ENCODE results near the gene SPNS3. TPM values are rescaled to one million over a fixed set of nuclear protein-coding genes. Genes with fewer than 3 reads are reported as not detected.
A peak's percentile ranks its signal among the peaks of the same experiment; 100 is the strongest.

The SPNS3 gene
- polyA plus RNA-seq, 1 donor (not counting 4 experiments of a cell fraction or from before 2014, with no cell fraction given): not detected

- Histone ChIP-seq H3K4me1 (ENCODE audit: control insufficient read depth, extremely low read depth, insufficient read depth, low read length) (peaks cover 13% of the 10 kb centered on the region), H2AFZ (ENCODE audit: control insufficient read depth, low read length) (peak overlapping the region; percentile 89), H3K4me2 (ENCODE audit: control insufficient read depth, extremely low read depth, insufficient read depth, low read depth, low read length) (no peak overlapping the region), H3K27ac (ENCODE audit: control insufficient read depth, insufficient read depth, low read length) (no peak overlapping the region), H3K9me1 (ENCODE audit: control insufficient read depth, extremely low read depth, insufficient read depth, low read length) (no peaks in the 10 kb centered on the region), H3K27me3 (ENCODE audit: control insufficient read depth, extremely low read depth, insufficient read depth, low read length) (no peaks in the 10 kb centered on the region), H3K36me3 (ENCODE audit: control insufficient read depth in 2 of 2, extremely low read depth in 1 of 2, insufficient read depth in 2 of 2, low read length in 2 of 2) (no peaks in the 10 kb centered on the region), H3K79me2 (ENCODE audit: control insufficient read depth, insufficient read depth, low read length) (no peaks in the 10 kb centered on the region), H3K9ac (ENCODE audit: control insufficient read depth, extremely low read depth, insufficient read depth, low read length) (no peak overlapping the region), H4K20me1 (ENCODE audit: control insufficient read depth, extremely low read depth, insufficient read depth, low read length) (no peaks in the 10 kb centered on the region), H3K4me3 (ENCODE audit: control insufficient read depth in 2 of 3, extremely low read depth in 1 of 3, insufficient read depth in 2 of 3, low read depth in 1 of 3, low read length in 3 of 3) (no peak overlapping the region), H3K9me3 (ENCODE audit: control insufficient read depth, low read depth, low read length) (no peaks in the 10 kb centered on the region)
- FAIRE-seq (no peak), DNase-seq (ENCODE audit: low read depth, low spot score) (no peak)
- TF ChIP-seq, protein P1, sequence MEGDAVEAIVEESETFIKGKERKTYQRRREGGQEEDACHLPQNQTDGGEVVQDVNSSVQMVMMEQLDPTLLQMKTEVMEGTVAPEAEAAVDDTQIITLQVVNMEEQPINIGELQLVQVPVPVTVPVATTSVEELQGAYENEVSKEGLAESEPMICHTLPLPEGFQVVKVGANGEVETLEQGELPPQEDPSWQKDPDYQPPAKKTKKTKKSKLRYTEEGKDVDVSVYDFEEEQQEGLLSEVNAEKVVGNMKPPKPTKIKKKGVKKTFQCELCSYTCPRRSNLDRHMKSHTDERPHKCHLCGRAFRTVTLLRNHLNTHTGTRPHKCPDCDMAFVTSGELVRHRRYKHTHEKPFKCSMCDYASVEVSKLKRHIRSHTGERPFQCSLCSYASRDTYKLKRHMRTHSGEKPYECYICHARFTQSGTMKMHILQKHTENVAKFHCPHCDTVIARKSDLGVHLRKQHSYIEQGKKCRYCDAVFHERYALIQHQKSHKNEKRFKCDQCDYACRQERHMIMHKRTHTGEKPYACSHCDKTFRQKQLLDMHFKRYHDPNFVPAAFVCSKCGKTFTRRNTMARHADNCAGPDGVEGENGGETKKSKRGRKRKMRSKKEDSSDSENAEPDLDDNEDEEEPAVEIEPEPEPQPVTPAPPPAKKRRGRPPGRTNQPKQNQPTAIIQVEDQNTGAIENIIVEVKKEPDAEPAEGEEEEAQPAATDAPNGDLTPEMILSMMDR (optimal IDR thresholded peaks at IDR 0.05 in 1 of 3, IDR thresholded peaks at IDR 0.05 in 1 of 3, conservative IDR thresholded peaks at IDR 0.05 in 1 of 3; ENCODE audit: extremely low read depth in 1 of 3, insufficient read depth in 2 of 3, low read length in 3 of 3): no peak
- TF ChIP-seq EZH2 (IDR thresholded peaks at IDR 0.05; ENCODE audit: low read length): no peak
- dilution Hi-C loops (cut with MboI; ENCODE audit: extremely low pct_ligation_motif_present, low sequenced_read_pairs): no loop called here
These were observed 42.3 kb downstream of the SPNS3 start for GRCh38 chr17:4476017-4476416.

- H3K9me1 ChIP-seq (ENCODE audit: control insufficient read depth, extremely low read depth, insufficient read depth, low read length): no peaks in the 10 kb centered on the region
- dilution Hi-C loops (cut with MboI; ENCODE audit: extremely low pct_ligation_motif_present, low sequenced_read_pairs): no loop called here
- no peak overlapping the region for H3K4me3 ChIP-seq (ENCODE audit: control insufficient read depth in 2 of 3, extremely low read depth in 1 of 3, insufficient read depth in 2 of 3, low read depth in 1 of 3, low read length in 3 of 3)
- no peaks in the 10 kb centered on the region for H3K79me2 ChIP-seq (ENCODE audit: control insufficient read depth, insufficient read depth, low read length)
- no peaks in the 10 kb centered on the region for H3K9me3 ChIP-seq (ENCODE audit: control insufficient read depth, low read depth, low read length)
- H3K4me1 ChIP-seq (ENCODE audit: control insufficient read depth, extremely low read depth, insufficient read depth, low read length): peaks cover 13% of the 10 kb centered on the region
- peak overlapping the region; percentile 32 for H3K4me2 ChIP-seq (ENCODE audit: control insufficient read depth, extremely low read depth, insufficient read depth, low read depth, low read length)
- no peaks in the 10 kb centered on the region for H4K20me1 ChIP-seq (ENCODE audit: control insufficient read depth, extremely low read depth, insufficient read depth, low read length)
- FAIRE-seq (no peak), DNase-seq (ENCODE audit: low read depth, low spot score) (no peak)
- H3K27me3 ChIP-seq (ENCODE audit: control insufficient read depth, extremely low read depth, insufficient read depth, low read length): no peaks in the 10 kb centered on the region
- TF ChIP-seq, protein P1 (optimal IDR thresholded peaks at IDR 0.05 in 1 of 3, IDR thresholded peaks at IDR 0.05 in 1 of 3, conservative IDR thresholded peaks at IDR 0.05 in 1 of 3; ENCODE audit: extremely low read depth in 1 of 3, insufficient read depth in 2 of 3, low read length in 3 of 3): no peak
- no peak for TF ChIP-seq EZH2 (IDR thresholded peaks at IDR 0.05; ENCODE audit: low read length)
- H3K36me3 ChIP-seq (ENCODE audit: control insufficient read depth in 2 of 2, extremely low read depth in 1 of 2, insufficient read depth in 2 of 2, low read length in 2 of 2): no peaks in the 10 kb centered on the region
- H3K9ac ChIP-seq (ENCODE audit: control insufficient read depth, extremely low read depth, insufficient read depth, low read length): peak overlapping the region; percentile 33
- peak overlapping the region; percentile 89 for H2AFZ ChIP-seq (ENCODE audit: control insufficient read depth, low read length)
- H3K27ac ChIP-seq (ENCODE audit: control insufficient read depth, insufficient read depth, low read length): no peak overlapping the region
These were observed 42.9 kb downstream of the SPNS3 start for GRCh38 chr17:4476511-4477070.
